NCI-H446 treated with DMSO at 0.1 percent for 48 hours (cell line): ENCODE measurements around the gene RASSF3.
"Not testable (repeated sequence)": the region's sequence is repeated elsewhere in the genome, so short reads cannot be mapped to it uniquely, and the experiment has no call there.

Experiments used
- DNase-seq: peaks from one replicate; lab custom pipeline; 2025; lab: John Stamatoyannopoulos, UW

The RASSF3 gene

GRCh38 chr12:64633011-64633939, 23.0 kb downstream of the RASSF3 start:
- no peak for DNase-seq

- DNase-seq, result peak; percentile 50
These were observed 23.6 kb downstream of the RASSF3 start for GRCh38 chr12:64633940-64634337.

- no peak for DNase-seq
These were observed 24.3 kb downstream of the RASSF3 start for GRCh38 chr12:64634508-64635092.

- no peak for DNase-seq
These were observed 25.2 kb downstream of the RASSF3 start for GRCh38 chr12:64635356-64635998.

- DNase-seq, result no peak
These were observed 26.6 kb downstream of the RASSF3 start for GRCh38 chr12:64636856-64637255.

GRCh38 chr12:64639466-64639865, 29.2 kb downstream of the RASSF3 start:
- DNase-seq, result no peak

- DNase-seq, result no peak
These were observed 36.0 kb downstream of the RASSF3 start for GRCh38 chr12:64646318-64646717.

GRCh38 chr12:64649487-64649886, 39.2 kb downstream of the RASSF3 start:
- no peak for DNase-seq

- DNase-seq, result no peak
These were observed 40.5 kb downstream of the RASSF3 start for GRCh38 chr12:64650762-64651161.

- DNase-seq, result peak; percentile 17
These were observed 42.1 kb downstream of the RASSF3 start for GRCh38 chr12:64652346-64652745.

- no peak for DNase-seq
These were observed 42.8 kb downstream of the RASSF3 start for GRCh38 chr12:64653123-64653522.

GRCh38 chr12:64653907-64654306, 43.6 kb downstream of the RASSF3 start:
- DNase-seq, result not testable (repeated sequence)

- no peak for DNase-seq
These were observed 44.8 kb downstream of the RASSF3 start for GRCh38 chr12:64655141-64655540.

GRCh38 chr12:64656429-64656828, 46.1 kb downstream of the RASSF3 start:
- DNase-seq, result no peak

- no peak for DNase-seq
These were observed 48.7 kb downstream of the RASSF3 start for GRCh38 chr12:64658892-64659481.

GRCh38 chr12:64660237-64661018, 50.1 kb downstream of the RASSF3 start:
- DNase-seq, result no peak

GRCh38 chr12:64663015-64663414, 52.7 kb downstream of the RASSF3 start:
- DNase-seq, result no peak

GRCh38 chr12:64665514-64665913, 55.2 kb downstream of the RASSF3 start:
- DNase-seq, result no peak

- DNase-seq, result no peak
These were observed 56.0 kb downstream of the RASSF3 start for GRCh38 chr12:64666054-64666914.

- no peak for DNase-seq
These were observed 57.5 kb downstream of the RASSF3 start for GRCh38 chr12:64667793-64668192.
